ENCODE measurements around the gene WNK2.

The WNK2 gene

DNA sequence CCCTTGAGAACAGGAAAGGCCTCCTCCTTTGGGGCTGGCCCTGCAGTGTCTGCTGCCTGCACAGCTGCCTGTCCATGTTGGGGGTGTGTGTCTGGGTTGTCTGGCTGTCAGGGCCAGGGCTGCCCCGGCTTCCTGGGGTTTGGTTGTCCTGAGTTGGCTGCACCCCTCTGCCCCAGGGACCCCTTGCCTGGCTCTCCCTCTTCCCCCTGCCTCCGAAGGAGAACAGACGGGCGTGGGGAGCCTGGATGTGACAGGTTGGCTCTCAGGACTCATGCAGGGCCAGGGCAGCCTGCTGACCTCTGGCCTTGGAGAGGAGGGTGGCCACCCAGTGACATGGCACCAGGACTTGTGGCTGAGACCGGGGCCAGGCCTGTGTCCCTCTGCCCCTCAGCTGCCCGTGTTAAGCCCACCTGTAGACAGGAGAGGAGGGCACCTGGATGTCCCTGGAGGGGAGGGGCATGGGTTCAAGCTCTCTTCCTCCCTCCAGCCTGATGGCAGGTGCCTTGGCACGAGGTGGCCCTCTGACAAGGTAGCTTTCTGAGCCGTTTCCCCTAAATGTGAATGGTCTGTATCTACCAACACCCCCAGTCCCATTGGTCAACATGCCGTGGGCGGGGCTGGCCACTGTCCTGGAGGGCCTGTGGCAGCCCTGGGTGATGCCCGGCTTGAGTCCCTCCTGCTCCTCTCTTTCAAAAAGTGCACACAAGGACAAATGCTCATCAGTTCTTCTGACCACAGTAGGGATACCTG lies 34.9 kb downstream of the WNK2 start:
- no peak for DNase-seq (ENCODE audit: low spot score)

DNA sequence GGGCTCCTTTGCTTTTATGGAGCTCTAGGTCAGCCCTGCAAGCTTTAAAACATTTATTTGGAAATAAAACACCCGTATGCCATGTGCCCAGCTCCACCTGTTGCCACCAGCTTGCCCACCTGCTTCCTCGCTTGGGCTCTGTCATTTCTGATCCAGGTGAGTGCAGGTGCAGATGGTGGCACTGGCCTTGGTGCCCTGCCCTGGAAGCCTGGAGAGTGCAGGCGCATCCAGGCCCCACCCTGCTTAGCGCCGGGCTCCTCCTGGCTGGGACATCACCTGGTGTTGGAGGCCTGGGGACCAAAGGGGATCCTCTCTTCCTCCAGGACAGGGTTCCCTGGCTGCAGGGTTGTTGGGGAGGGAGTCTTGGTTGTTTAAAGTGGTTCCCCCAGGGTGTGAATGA lies 35.8 kb downstream of the WNK2 start:
- no peak for DNase-seq (ENCODE audit: low spot score)

DNA sequence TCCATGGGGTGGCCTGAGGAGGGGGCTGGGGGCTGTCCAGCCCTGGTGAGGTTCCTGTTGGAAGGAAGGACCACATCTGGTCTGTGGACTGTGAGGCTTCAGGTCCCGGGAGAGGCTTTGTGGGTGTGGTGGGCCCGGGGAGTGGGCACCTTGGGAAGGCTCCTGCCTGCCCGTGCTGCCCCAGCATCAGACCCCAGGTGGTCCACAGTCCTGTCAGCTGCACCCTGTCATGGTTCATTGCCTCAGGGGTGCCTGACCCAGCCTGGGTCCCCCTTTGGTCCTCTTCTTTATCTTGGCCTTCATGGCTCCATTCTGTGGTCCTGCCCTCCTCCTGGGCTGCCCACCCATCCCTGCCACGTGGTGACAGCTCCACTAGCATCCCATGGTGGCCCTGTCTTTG lies 36.7 kb downstream of the WNK2 start:
- DNase-seq (ENCODE audit: low spot score), result no peak

DNA sequence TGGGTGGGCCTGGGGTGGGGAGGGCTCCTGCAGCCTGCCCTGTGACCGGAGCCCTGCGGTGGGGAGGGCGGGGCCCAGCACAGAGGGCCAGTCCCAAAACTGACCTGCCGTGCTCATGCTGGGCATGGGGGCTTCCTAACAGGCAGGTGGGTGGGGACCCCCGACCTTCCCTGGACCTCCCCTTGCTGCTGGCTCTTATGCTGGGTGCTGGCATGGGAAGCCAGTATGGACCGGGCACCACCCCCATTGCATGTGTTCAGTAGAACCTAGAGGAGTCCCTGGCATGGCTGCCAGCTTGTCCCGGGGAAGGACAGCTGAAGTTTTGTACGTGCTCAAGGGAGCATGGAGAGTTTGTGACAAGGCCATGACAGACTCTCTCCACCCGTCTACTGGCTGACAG lies 37.1 kb downstream of the WNK2 start:
- no peak for DNase-seq (ENCODE audit: low spot score)

DNA sequence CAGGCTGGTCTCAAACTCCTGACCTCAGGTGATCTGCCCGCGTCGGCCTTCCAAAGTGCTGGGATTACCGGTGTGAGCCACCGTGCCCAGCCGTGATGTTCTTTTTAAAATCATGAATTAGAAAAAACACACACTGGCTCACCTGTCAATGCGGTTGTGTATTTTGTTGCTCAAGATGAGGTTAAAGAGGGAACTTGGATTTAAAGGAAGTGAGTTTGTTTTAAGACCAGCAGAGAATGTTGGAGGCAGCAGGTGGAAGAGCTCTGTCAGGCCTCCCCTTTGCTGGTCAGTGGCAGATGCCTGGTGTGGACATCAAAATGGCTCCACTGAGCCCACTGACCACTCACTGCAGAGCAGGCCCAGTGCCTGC lies 38.9 kb downstream of the WNK2 start:
- no peak for DNase-seq (ENCODE audit: low spot score)

DNA sequence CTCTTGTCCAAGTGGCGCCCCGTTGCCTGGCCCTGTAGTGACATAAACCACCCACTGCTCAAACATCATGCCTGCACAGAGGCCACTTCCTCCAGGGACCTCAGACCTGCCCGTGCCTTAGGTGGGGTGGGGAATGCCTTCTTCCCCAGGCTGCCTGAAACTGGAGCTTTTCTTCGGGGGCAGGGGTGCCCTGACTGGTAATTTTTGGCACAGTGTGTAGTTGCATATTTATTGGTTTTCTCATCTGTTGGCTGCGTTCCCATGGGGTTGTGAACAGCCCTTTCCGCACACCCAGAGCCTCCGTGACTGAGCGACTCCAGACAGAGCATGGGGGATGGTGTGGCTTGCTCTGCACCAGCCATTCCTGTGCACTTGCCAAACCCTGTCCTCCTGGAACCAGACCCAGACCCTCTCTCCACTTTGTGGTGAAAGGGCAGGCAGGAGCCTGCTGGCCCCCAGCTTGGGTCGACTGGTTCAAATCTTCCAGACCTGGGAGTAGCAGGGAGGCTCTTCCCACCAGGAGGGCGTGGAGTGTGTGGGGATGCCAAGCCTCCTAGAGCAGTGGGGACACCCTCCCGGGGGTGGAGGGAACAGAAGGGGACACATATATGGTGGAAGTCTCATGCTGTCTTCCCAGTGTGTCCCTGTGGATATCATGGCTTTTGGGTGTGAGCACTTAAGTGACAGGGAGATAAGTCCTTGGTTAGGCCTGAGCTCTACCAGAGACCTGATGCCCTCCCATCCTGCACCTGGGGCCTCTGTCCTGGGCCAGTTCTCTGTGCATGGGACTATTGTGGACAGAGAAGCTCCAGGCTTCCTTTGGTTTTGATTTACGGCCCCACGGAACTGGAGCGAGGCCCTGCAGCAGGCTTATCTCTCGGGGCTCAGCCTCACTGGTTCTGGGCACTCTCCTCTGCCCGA lies 39.6 kb downstream of the WNK2 start:
- DNase-seq (ENCODE audit: low spot score), result peak; percentile 83

DNA sequence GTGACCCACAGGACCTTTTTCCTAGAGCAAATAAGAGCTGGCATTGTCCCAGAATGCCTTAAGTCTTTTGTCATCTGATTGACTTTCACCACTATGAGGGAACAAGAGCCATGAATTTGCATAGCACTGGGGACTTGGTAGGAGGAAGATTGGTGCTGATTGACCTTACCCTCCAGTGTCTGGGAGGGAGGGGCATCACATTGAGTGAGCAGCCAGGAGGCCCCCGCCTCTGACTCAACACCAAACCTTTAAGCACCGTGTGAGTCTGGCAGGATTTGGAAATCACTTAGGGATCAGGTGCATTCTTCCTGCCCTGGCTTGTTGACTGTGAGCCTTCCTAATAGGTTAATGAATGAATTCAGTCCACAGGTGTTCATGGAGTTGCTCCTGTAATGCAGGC lies 40.7 kb downstream of the WNK2 start:
- no peak for DNase-seq (ENCODE audit: low spot score)

DNA sequence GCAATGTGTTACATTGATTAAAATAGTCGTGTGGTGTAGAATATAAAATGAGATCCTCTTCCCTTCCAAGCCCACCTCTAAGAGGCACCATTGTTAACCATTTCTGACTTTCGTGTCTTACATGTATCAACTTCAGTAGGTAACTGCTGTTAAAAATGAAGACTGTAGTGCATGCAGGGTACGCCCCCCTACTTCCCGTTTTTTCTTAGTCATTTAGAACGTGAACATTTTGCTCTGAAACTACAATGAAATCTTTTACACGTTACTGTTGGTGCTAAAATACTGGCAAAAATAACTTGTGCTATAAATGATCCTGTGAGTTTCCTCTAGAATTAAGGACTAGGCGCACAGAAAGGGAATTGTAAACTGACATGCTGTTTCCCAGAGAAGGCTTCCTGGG lies 41.5 kb downstream of the WNK2 start:
- DNase-seq (ENCODE audit: low spot score), result no peak

DNA sequence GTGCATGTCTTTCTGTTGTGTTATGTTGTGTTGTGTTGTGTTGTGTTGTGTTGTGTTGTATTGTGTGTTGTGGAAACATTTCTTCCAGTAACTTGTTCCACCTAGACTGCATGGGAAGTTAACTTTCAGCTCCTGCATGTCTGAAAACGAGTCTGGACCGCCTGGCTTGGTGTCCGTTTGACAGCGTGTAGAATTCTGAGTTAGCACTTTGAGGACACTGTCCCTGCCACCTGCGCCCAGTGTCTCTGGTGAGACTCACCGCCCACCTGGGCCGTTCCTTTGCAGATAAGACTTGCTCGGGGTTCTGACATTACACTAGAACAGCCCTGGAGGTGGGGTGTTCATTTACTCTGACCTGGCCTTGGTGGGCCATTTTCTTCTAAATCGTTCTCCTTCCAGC lies 42.0 kb downstream of the WNK2 start:
- DNase-seq (ENCODE audit: low spot score), result no peak

DNA sequence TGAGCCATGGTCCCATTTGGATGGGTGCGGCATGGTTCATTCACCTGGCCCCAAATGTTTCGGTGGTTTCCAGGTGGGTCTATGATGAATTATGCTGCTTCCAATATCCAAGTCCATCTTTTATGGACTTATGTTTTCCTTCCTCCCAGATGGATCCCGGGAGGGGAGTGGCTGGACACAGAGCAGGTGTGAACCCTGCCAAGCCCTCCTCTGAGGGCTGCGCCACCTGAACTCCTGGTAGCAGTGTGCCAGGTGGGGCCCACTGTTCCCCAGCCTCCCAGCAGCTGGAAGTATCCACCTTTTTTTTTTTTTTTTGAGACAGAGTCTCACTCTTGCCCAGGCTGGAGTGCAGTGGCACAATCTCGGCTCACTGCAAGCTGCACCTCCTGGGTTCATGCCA lies 42.9 kb downstream of the WNK2 start:
- no peak for DNase-seq (ENCODE audit: low spot score)

DNA sequence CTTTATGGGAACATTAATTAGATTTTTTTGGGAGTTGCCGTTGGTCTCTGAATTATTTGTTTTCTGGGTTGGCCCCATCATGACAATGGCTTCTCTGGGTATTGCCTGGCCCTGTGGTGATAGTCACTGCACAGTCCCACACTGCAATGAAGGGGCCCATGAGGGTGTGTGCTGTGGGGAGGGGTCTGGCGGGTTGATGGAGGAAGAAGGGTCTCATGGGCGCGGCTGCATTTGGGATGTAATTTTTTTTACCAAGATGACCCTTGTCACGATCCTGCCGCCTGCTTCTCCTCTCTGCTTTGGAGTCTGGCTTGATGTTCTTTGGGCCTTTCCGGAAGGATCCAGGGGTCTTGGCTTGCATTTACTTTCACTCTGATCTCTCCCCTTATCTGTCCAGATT lies 44.1 kb downstream of the WNK2 start:
- no peak for DNase-seq (ENCODE audit: low spot score)

DNA sequence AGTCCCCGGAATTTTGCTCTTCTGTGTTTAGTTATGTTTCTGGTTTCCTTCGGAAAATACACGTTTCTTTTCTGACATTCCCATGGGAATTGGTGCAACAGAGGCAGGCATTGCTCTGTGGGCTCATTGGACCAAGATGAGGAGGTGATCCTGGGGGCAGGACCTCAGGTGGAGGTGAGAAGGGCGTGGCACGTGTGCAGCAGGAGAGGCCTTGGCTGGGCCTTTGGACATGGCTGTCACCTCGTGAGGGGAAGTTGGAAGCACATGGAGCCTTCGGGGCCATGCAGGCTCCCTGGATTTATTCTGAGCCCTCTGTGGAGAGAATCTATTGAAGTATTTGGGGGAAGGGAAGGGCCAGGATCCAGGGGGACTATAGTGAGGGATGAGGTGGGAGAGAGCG lies 44.5 kb downstream of the WNK2 start:
- DNase-seq (ENCODE audit: low spot score), result no peak

DNA sequence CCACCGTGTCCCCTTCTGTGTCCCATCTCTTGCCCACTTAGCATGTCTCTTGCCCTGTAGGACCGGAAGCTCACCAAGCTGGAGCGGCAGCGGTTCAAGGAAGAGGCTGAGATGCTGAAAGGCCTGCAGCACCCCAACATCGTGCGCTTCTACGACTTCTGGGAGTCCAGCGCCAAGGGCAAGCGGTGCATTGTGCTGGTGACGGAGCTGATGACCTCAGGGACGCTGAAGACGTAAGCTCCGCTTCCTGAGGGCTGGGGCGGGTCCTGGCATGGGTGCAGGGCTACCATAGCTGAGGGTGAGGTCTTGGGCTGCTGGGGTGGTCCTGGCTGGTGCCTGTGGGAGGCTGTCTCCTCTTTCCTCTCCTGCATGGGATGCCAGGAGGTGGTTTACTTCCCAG lies 45.7 kb downstream of the WNK2 start:
- no peak for DNase-seq (ENCODE audit: low spot score)

DNA sequence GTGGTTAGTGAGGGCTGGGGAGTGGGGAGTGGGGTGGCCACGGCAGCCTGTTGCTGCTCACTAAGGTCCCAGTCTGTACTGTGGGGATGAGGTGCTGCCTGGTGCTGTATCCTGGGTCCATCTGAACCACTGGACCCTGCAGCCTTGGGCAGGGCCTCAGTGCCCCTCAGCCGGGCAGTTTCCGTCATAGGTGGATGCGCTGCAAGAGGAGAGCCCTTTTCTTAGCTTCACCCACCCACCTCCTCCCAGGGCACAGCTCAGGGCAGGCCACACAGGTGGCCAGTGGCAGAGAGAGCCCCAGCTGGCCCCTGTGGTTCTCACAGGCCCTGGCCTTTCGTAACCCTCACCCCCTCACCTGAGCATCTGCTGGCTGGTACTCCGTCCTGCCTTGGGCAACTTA lies 46.2 kb downstream of the WNK2 start:
- DNase-seq (ENCODE audit: low spot score), result no peak

DNA sequence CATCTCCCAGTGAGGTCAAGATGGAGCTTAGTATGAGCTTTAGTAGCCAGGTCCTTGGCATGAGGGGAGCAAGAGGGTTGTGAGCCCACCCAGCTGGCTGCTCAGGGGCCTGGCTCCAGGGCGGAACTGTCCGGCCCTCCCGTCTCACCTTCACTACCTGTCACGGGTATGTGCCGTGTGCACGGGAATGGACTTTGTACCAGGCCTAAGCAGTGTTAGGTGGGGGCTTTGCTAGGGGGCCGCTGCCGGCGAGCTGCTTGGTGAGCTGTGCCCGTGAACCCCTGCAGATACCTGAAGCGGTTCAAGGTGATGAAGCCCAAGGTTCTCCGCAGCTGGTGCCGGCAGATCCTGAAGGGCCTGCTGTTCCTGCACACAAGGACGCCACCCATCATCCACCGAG lies 46.7 kb downstream of the WNK2 start:
- no peak for DNase-seq (ENCODE audit: low spot score)

DNA sequence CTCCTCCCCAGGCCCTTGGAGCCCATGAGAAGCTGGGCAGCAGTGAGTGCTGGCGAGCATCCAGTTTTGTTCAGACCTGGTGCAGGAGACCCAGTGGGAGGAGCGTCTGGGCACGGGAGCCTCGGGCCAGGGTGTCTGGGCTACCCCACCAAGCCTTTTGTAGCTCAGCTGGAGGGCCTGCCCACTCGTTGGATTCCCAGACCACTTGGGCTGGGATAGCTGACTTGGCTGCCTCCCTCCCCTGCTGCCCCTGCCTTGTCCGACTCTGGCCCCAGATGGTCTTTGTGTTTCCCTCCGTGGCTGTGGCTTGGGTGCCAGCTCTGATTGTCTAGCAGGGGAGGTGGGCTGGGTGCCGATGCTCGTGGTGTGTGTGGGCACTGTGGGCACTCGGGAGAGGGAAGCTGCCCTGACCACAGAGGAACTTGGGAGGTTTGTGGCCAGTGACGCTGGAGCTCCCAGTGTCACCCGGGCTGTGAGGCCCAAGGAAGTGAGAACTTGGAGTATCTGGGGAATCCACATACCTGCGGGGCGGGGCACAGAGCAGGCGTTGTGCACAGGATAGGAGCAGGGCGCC lies 47.3 kb downstream of the WNK2 start:
- no peak for DNase-seq (ENCODE audit: low spot score)

DNA sequence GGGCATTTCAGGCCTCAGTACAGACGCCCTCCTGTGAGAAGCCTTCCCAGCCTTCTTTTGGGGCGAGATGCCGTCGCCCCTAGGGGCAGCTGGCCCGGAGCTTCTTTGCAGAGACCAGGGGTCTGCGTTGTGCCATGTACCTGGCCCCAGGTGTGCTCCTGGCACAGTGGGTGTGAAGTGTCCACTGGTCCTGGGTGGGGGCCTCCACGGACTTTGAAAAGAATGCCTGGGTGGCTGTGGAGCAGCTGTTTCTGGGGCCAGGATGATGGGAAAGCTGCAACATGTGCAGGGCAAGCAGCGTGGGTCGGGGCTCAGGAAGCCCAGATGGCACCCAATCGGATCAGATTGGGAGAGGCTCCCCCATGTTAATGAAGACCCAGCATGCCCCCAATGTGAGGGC lies 47.8 kb downstream of the WNK2 start:
- no peak for DNase-seq (ENCODE audit: low spot score)

DNA sequence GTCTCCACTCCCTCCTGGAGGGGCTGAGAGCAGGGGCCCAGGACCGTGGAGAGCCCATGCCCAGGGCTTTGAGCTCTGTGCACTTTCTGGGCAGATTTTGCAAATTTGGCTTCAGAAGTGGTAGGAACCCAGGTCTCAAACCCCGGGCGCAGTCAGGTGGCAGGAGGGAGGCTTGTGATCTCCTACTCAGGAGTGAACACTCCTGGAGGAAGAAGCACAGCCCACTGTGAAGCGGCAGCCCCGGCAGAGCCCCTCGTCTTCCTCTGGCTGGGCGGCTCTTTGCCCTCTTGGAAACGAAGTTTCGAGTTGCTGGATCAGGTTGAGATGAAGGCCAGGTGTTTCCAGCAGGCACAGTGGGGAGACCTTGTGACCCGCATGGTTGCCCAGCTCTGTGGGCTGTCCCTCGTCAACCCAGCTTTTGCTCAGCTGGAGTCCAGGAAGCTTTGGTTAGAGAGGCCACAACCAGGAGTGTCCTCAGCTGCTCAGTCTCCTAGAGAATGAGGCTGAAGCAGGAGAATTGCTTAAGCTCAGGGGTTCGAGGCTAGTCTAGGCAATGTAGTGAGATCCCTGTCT lies 48.5 kb downstream of the WNK2 start:
- DNase-seq (ENCODE audit: low spot score), result no peak

DNA sequence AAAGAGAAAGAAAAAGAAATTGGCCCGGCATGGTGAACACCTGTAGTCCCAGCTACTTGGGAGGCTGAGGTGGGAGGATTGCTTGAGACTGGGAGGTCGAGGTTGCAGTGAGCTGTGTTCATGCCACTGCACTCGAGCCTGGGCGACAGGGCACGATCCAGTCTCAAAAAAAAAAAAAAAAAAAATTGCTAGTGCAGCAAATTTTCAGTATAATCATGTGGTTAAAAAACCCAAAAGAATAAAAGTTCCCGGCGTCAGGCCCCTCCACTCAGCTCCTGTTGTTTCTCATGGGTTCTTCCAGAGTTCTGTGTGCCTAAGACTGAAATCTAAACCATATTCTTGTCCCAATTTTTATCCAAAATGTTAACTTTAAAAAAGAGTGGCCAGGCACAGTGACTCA lies 49.1 kb downstream of the WNK2 start:
- no peak for DNase-seq (ENCODE audit: low spot score)

DNA sequence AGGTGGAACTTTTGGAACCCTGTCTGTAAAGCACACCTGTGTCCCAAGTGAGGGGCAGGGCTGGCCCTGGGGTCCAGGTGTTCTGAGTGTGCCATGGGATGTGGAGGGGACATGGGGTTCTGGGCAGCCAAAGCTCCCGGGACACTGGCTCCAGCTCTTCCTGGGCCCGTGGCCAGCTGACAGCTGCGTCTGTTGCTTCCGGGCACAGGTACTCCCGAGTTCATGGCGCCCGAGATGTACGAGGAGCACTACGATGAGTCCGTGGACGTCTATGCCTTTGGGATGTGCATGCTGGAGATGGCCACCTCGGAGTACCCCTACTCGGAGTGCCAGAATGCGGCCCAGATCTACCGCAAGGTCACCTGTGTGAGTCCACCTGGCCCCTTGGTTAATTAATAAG lies 50.7 kb downstream of the WNK2 start:
- no peak for DNase-seq (ENCODE audit: low spot score)

DNA sequence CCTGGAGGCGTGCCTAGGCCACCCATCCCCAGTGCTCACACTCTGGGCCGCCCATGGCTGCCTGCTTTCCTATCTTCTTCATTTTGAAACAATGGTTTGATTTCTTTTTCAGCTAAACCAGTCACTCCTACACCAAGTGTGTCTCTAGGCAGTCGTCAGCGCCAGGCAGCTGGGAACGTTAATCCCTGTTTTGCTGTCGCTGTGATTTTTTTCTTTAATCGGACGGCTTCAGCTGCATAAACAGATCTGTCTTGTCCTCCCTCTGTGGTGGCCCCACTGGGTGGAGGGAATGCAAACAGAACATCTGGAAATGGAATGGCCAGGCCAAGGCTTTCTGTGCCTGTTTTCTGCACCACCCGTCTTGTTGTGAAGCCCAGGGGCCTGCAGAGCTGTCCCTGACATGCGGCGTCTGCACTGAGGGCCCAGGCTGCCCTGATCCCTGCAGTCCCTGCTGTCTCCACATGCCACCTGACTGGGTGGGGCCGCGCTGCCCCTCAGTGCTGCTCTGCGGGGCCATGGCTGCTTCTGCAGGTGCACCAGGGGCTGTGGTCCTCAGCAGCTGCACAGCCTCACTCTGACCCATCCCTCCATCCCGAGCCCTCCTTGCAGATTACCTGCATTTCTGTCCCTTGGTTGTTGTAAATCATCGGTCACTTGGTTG lies 51.5 kb downstream of the WNK2 start:
- no peak for DNase-seq (ENCODE audit: low spot score)

DNA sequence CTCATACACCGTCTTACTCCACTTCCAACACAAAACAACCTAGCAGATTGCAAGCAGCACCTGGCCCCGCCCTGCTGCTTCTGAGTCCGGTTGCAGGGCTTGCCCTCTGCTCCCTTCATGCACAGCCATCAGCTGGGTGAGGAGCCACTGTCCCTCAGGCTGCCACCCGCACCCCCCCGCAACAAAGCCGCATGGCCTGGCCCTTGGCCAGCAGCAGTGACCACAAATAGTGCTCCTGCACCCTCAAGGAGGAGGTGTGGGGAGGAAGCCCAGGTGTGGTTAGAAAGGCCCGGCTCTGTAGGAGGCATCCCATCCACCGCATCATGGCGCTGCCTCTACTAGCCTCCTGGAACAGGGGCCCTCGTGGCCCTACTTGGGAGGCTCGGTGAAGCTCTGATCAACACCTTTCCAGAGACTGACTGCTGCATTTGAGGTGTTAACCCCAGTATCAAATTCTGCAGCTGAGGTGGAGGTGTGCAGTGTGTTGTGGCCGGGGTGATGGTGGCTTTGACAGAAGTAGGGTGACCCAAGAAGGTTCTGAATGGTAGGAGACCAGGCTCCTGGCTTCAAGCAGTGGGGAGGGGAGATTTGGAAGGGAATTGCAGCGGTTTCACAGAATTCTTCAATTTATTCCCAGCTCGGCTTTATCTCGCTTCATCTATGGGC lies 52.7 kb downstream of the WNK2 start:
- no peak for DNase-seq (ENCODE audit: low spot score)
